K562 (cell line): ENCODE data around the gene SDCCAG8. TPM values are rescaled to one million over a fixed set of nuclear protein-coding genes. Genes with fewer than 3 reads are reported as not detected.

Experiments
- ASH1L ChIP-seq: fragments of 450-650 bp; IDR thresholded peaks from 2 replicates; pipeline ENCODE4 v1.6.1; 2018; ENCODE audit warnings: borderline replicate concordance, mild to moderate bottlenecking, low read depth; ENCODE audit not compliant: partially characterized antibody
- HDAC1 ChIP-seq, 2 experiments: fragments of 450-650 bp; IDR thresholded peaks; 2 replicates each; pipeline ENCODE4 v1.6.1; 2016 to 2017; ENCODE audit warnings: inconsistent platforms in 1 of 2, mild to moderate bottlenecking in 1 of 2, moderate library complexity in 1 of 2
- LARP7 ChIP-seq: fragments of 450-650 bp; IDR thresholded peaks from 2 replicates; pipeline ENCODE4 v1.6.1; 2016
- POLR2AphosphoS2 ChIP-seq: IDR thresholded peaks from 2 replicates; pipeline ENCODE4 v1.6.1; 2012; ENCODE audit warnings: low read length, improper control_type of control experiment
- PTTG1 ChIP-seq: fragments of 450-650 bp; IDR thresholded peaks from 2 replicates; pipeline ENCODE4 v1.6.1; 2016; ENCODE audit warnings: low read depth, mild to moderate bottlenecking, missing genetic modification characterization, missing compliant biosample characterization
- RBBP5 ChIP-seq: fragments of 200-600 bp; sonication (generic); IDR thresholded peaks from 2 replicates; pipeline ENCODE4 v1.6.1; 2012; ENCODE audit warnings: borderline replicate concordance, mild to moderate bottlenecking, low read length, control low read depth, inconsistent platforms; ENCODE audit not compliant: insufficient read depth, poor library complexity, severe bottlenecking
- RFX1 ChIP-seq: fragments of 450-650 bp; IDR thresholded peaks from 2 replicates; pipeline ENCODE4 v1.6.1; 2016; ENCODE audit warnings: mild to moderate bottlenecking, moderate library complexity
- RFX7 ChIP-seq: fragments of 250-450 bp; sonication (Bioruptor Pico); IDR thresholded peaks from 2 replicates; pipeline ENCODE4 v1.5.1; 2021; ENCODE audit warnings: mild to moderate bottlenecking
- SETDB1 ChIP-seq: IDR thresholded peaks from one replicate; pipeline ENCODE4 v1.6.1; 2012; ENCODE audit warnings: low read length, control low read depth, inconsistent platforms
- SREBF2 ChIP-seq: sonication (generic); formaldehyde crosslinking; IDR thresholded peaks from 2 replicates; pipeline ENCODE4 v1.4.0; 2020; ENCODE audit warnings: mild to moderate bottlenecking, missing genetic modification reagents
- TAF9B ChIP-seq: fragments of 450-650 bp; IDR thresholded peaks from 2 replicates; pipeline ENCODE4 v1.6.1; 2018; ENCODE audit warnings: mild to moderate bottlenecking; ENCODE audit not compliant: partially characterized antibody
- TCF7L2 ChIP-seq: fragments of 150-350 bp; IDR thresholded peaks from 2 replicates; pipeline ENCODE4 v1.6.1; 2016; ENCODE audit warnings: low read depth, mild to moderate bottlenecking, low read length, moderate library complexity
- XRCC3 ChIP-seq: fragments of 450-650 bp; IDR thresholded peaks from 2 replicates; pipeline ENCODE4 v1.6.1; 2017; ENCODE audit warnings: mild to moderate bottlenecking, moderate library complexity
- ZEB2 ChIP-seq: fragments of 450-650 bp; IDR thresholded peaks from 2 replicates; pipeline ENCODE4 v1.6.1; 2016
- ZNF232 ChIP-seq: sonication (generic); formaldehyde crosslinking; IDR thresholded peaks from 2 replicates; pipeline ENCODE4 v1.8.0; 2022; ENCODE audit warnings: mild to moderate bottlenecking, missing genetic modification reagents
- ZNF695 ChIP-seq: fragments of 450-650 bp; formaldehyde crosslinking; IDR thresholded peaks from 2 replicates; pipeline ENCODE4 v1.4.0; 2020; ENCODE audit warnings: mild to moderate bottlenecking, moderate library complexity
- polyA plus RNA-seq, 8 experiments: library from polyadenylated mRNA; depleted of rRNA in 4 of 8; stranded (reverse) in 5 of 8; unstranded in 3 of 8; fragments of >200 nt; fragmentation: Nextera tagmentation in 2 of 8; fragmentation: Illumina TruSeq in 1 of 8; extraction: Ambion mirVana in 2 of 8; extraction: Trizol in 1 of 8; gene quantifications; 2 replicates each; pipeline versions ENCODE4 v1.2.1 to v1.2.3, GENCODE V29; 2011 to 2014; ENCODE audit warnings: inconsistent platforms in 1 of 8, missing spikeins in 1 of 8
- total RNA-seq, 7 experiments: library from RNA; depleted of rRNA in 6 of 7; stranded (reverse); fragments of >200 nt in 6 of 7; fragmentation: Illumina TruSeq in 2 of 7; extraction: Trizol in 2 of 7; gene quantifications; 2 replicates each; pipeline versions ENCODE4 v1.2.1 to v1.2.3, GENCODE V29; 2011 to 2021; ENCODE audit warnings: low replicate concordance in 1 of 7
- TF ChIP-seq, protein P1 (sequence below), 2 experiments: IDR thresholded peaks in 1 of 2; conservative IDR thresholded peaks in 1 of 2; 2 replicates each; pipeline ENCODE4 v1.6.1; 2016; ENCODE audit warnings: low read depth in 2 of 2, mild to moderate bottlenecking in 1 of 2, missing compliant biosample characterization in 1 of 2, missing genetic modification characterization in 1 of 2, moderate library complexity in 1 of 2
- TF ChIP-seq, protein P2 (sequence below): IDR thresholded peaks from 2 replicates; pipeline ENCODE4 v1.6.1; 2014; ENCODE audit warnings: antibody characterized with exemption
- TF ChIP-seq, protein P3 (sequence below): fragments of 150-350 bp; IDR thresholded peaks from 2 replicates; pipeline ENCODE4 v1.6.1; 2014; ENCODE audit warnings: low read depth, mild to moderate bottlenecking, low read length, borderline replicate concordance
- TF ChIP-seq, protein P4 (sequence below): fragments of 250-450 bp; sonication (Bioruptor Pico); IDR thresholded peaks from 2 replicates; pipeline ENCODE4 v1.4.0; 2020; ENCODE audit warnings: borderline replicate concordance

The SDCCAG8 gene
- total and polyA plus RNA-seq, 9 of the 15 experiments (the other 6 are each of a cell fraction or from before 2014, with no cell fraction given), result 17.9 to 36.7 (median 25.4) TPM

DNA sequence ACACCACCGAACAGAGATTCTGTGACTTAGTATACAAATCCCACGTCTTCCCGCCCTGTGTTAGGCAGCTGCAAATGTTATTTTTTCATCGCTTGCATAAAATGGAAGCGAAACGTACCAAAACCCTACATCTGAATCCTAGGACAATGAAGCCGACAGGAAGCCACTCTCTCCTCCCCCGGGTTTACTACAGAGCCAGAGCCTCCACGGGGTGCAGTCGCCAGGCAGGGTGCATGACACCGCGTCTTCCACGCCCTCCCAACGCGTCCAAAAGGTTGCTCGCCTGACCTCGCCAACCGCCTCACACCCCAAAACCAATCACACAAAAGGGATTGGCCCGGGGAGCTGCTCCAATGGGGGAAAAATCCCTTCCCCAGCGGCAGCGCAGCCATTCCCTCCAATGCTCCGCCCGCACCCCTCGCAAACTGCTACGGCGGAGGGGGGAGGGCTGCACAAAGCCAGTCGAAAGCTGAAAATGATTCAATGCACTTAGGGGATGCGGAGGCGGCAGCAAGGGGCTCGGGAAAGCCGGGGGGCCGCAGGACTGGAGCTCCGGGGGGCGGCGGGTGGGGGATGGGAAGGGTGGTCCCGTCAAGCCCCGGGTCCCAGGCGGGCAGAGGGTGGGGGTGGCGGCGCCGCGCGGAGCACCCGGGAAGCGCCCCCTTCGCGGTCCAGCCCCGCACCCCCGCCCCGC lies 1.5 kb upstream of the SDCCAG8 start (continued):
- TF ChIP-seq, protein P1, sequence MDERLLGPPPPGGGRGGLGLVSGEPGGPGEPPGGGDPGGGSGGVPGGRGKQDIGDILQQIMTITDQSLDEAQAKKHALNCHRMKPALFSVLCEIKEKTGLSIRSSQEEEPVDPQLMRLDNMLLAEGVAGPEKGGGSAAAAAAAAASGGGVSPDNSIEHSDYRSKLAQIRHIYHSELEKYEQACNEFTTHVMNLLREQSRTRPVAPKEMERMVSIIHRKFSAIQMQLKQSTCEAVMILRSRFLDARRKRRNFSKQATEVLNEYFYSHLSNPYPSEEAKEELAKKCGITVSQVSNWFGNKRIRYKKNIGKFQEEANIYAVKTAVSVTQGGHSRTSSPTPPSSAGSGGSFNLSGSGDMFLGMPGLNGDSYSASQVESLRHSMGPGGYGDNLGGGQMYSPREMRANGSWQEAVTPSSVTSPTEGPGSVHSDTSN (CRISPR knock-in tag; IDR thresholded peaks at IDR 0.05; ENCODE audit: low read depth), result no peak
- TF ChIP-seq, protein P1 (tag; conservative IDR thresholded peaks at IDR 0.05; ENCODE audit: low read depth), result no peak
- TF ChIP-seq RFX1 (no peak), ASH1L (no peak), SETDB1 (no peak), XRCC3 (no peak), SREBF2 (no peak), POLR2AphosphoS2 (no peak), RFX7 (CRISPR knock-in tag) (no peak), TCF7L2 (no peak), ZEB2 (0 out of 2 replicates have a peak, but pooled peaks have one; percentile 30), HDAC1 (IDR thresholded peaks at IDR 0.05) (peak in 1 of 2 experiments; percentile 83; a peak in 2 of 4 replicates), PTTG1 (tag) (no peak), TAF9B (peak; percentile 74), RBBP5 (peak; percentile 48), LARP7 (no peak), ZNF695 (CRISPR knock-in tag) (no peak), ZNF232 (no peak)
- TF ChIP-seq, protein P2, sequence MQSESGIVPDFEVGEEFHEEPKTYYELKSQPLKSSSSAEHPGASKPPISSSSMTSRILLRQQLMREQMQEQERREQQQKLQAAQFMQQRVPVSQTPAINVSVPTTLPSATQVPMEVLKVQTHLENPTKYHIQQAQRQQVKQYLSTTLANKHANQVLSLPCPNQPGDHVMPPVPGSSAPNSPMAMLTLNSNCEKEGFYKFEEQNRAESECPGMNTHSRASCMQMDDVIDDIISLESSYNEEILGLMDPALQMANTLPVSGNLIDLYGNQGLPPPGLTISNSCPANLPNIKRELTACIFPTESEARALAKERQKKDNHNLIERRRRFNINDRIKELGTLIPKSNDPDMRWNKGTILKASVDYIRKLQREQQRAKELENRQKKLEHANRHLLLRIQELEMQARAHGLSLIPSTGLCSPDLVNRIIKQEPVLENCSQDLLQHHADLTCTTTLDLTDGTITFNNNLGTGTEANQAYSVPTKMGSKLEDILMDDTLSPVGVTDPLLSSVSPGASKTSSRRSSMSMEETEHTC, result no peak
- TF ChIP-seq, protein P3, sequence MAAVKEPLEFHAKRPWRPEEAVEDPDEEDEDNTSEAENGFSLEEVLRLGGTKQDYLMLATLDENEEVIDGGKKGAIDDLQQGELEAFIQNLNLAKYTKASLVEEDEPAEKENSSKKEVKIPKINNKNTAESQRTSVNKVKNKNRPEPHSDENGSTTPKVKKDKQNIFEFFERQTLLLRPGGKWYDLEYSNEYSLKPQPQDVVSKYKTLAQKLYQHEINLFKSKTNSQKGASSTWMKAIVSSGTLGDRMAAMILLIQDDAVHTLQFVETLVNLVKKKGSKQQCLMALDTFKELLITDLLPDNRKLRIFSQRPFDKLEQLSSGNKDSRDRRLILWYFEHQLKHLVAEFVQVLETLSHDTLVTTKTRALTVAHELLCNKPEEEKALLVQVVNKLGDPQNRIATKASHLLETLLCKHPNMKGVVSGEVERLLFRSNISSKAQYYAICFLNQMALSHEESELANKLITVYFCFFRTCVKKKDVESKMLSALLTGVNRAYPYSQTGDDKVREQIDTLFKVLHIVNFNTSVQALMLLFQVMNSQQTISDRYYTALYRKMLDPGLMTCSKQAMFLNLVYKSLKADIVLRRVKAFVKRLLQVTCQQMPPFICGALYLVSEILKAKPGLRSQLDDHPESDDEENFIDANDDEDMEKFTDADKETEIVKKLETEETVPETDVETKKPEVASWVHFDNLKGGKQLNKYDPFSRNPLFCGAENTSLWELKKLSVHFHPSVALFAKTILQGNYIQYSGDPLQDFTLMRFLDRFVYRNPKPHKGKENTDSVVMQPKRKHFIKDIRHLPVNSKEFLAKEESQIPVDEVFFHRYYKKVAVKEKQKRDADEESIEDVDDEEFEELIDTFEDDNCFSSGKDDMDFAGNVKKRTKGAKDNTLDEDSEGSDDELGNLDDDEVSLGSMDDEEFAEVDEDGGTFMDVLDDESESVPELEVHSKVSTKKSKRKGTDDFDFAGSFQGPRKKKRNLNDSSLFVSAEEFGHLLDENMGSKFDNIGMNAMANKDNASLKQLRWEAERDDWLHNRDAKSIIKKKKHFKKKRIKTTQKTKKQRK, result no peak
- TF ChIP-seq, protein P4, sequence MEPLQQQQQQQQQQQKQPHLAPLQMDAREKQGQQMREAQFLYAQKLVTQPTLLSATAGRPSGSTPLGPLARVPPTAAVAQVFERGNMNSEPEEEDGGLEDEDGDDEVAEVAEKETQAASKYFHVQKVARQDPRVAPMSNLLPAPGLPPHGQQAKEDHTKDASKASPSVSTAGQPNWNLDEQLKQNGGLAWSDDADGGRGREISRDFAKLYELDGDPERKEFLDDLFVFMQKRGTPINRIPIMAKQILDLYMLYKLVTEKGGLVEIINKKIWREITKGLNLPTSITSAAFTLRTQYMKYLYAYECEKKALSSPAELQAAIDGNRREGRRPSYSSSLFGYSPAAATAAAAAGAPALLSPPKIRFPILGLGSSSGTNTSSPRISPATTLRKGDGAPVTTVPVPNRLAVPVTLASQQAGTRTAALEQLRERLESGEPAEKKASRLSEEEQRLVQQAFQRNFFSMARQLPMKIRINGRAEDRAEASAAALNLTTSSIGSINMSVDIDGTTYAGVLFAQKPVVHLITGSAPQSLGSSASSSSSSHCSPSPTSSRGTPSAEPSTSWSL (CRISPR knock-in tag), result no peak
